Sigmoid colon (tissue), 7 donors: ENCODE measurements around the gene MCTP1. TPM values are rescaled to one million over a fixed set of nuclear protein-coding genes. Genes with fewer than 3 reads are reported as not detected.

Experiments used
- DNase-seq: peaks from one replicate; pipeline ENCODE4 v3.0.0-alpha.2; 2019
- H3K27ac ChIP-seq, 4 donors: fragments of 200-600 bp; sonication (generic); one replicate each; pipeline ENCODE4 v1.5.1; 2016 to 2019; ENCODE audit warnings: mild to moderate bottlenecking in 1 of 4
- H3K27me3 ChIP-seq, 3 donors: fragments of 200-600 bp; sonication (generic); one replicate each; pipeline ENCODE4 v1.5.1; 2019; ENCODE audit warnings: mild to moderate bottlenecking in 1 of 3
- H3K36me3 ChIP-seq, 4 donors: fragments of 200-600 bp; sonication (generic); one replicate each; pipeline ENCODE4 v1.5.1; 2016 to 2019
- H3K4me1 ChIP-seq, 4 donors: fragments of 200-600 bp; sonication (generic); one replicate each; pipeline ENCODE4 v1.5.1; 2017 to 2019
- H3K4me3 ChIP-seq, 4 donors: fragments of 200-600 bp; sonication (generic); one replicate each; pipeline ENCODE4 v1.5.1; 2017 to 2019; ENCODE audit warnings: mild to moderate bottlenecking in 2 of 4, moderate library complexity in 1 of 4
- H3K9me3 ChIP-seq, 4 donors: fragments of 200-600 bp in 3 of 4; sonication (generic) in 3 of 4; one replicate each; pipeline versions ENCODE4 v1.5.1 to v1.6.1; 2013 to 2019
- CTCF ChIP-seq, 4 experiments: fragments of 450-650 bp in 3 of 4; fragments of 200-600 bp in 1 of 4; IDR thresholded peaks; one replicate each; pipeline ENCODE4 v1.5.1; 2016 to 2019; ENCODE audit warnings: antibody characterized with exemption in 4 of 4, mild to moderate bottlenecking in 3 of 4, moderate library complexity in 2 of 4
- EP300 ChIP-seq, 4 donors: sonication (generic); formaldehyde crosslinking; IDR thresholded peaks; one replicate each; pipeline ENCODE4 v1.6.1; 2017; ENCODE audit warnings: antibody characterized with exemption in 4 of 4
- POLR2A ChIP-seq, 2 donors: fragments of 450-650 bp; IDR thresholded peaks; one replicate each; pipeline ENCODE4 v1.6.1; 2016; ENCODE audit warnings: antibody characterized with exemption in 2 of 2, mild to moderate bottlenecking in 2 of 2, moderate library complexity in 2 of 2
- POLR2AphosphoS5 ChIP-seq, 4 donors: sonication (generic); formaldehyde crosslinking; IDR thresholded peaks; one replicate each; pipeline ENCODE4 v1.6.1; 2017; ENCODE audit warnings: antibody characterized with exemption in 4 of 4
- WGBS, 2 donors: extraction: QIAGEN DNeasy Blood & Tissue Kit; methylation state at CpG; one replicate each; pipeline ENCODE4 v1.1.7; 2013; 5-methylcytosine and 5-hydroxymethylcytosine counted together
- intact Hi-C: fragments of 100-400 bp; cut with DNase I; formaldehyde crosslinking; loops from one replicate; pipeline ENCODE4 v1.15.1; 2023
- polyA plus RNA-seq, 3 donors: library from polyadenylated mRNA; stranded (reverse); fragments of 200-250 nt; gene quantifications; one replicate each; pipeline ENCODE4 v1.2.3, GENCODE V29; 2013
- total RNA-seq, 4 donors: library from RNA; depleted of rRNA; stranded (reverse); fragments of >200 nt; gene quantifications; one replicate each; pipeline ENCODE4 v1.1.0, GENCODE V29; 2016
- donor health status: healthy with polysubstance abuse.
- donor health status: Bipolar disorder and iron deficiency.
- donor health status: healthy.

Gene MCTP1
- total and polyA plus RNA-seq, 7 donors, result 2.1 to 20.5 (median 12.5) TPM

GRCh38 chr5:95029569-95030366 is 255.1 kb downstream of the MCTP1 start:
- Histone ChIP-seq H3K9me3 (peaks cover 0 to 2% (median 0%) of the 10 kb centered on the region in 4 donors), H3K27me3 (no peaks in the 10 kb centered on the region), H3K4me1 (no peaks in the 10 kb centered on the region), H3K4me3 (no peak overlapping the region), H3K27ac (no peak overlapping the region), H3K36me3 (no peaks in the 10 kb centered on the region)
- TF ChIP-seq POLR2AphosphoS5 (IDR thresholded peaks at IDR 0.05) (no peak), CTCF (IDR thresholded peaks at IDR 0.05) (no peak), EP300 (IDR thresholded peaks at IDR 0.05) (no peak), POLR2A (IDR thresholded peaks at IDR 0.05) (no peak)
- DNase-seq, result no peak
- WGBS, 2 donors, result 79 to 85% methylated on average over 9 of the region's 9 CpGs
- intact Hi-C loops, result no loop called here

- TF ChIP-seq CTCF (IDR thresholded peaks at IDR 0.05) (no peak), POLR2A (IDR thresholded peaks at IDR 0.05) (no peak), EP300 (IDR thresholded peaks at IDR 0.05) (no peak), POLR2AphosphoS5 (IDR thresholded peaks at IDR 0.05) (no peak)
- Histone ChIP-seq H3K9me3 (no peaks in the 10 kb centered on the region), H3K27ac (no peak overlapping the region), H3K36me3 (no peaks in the 10 kb centered on the region), H3K4me3 (no peak overlapping the region), H3K27me3 (no peaks in the 10 kb centered on the region), H3K4me1 (no peaks in the 10 kb centered on the region)
- WGBS, 2 donors, result 33 to 54% methylated on average over 3 of the region's 3 CpGs
- DNase-seq, result no peak
- intact Hi-C loops, result no loop called here
These were observed 257.1 kb downstream of the MCTP1 start for GRCh38 chr5:95027775-95028174.

GRCh38 chr5:95027151-95027721 is 257.7 kb downstream of the MCTP1 start:
- H3K36me3 ChIP-seq, result no peaks in the 10 kb centered on the region
- no peak for DNase-seq
- no peaks in the 10 kb centered on the region for H3K9me3 ChIP-seq
- TF ChIP-seq EP300 (IDR thresholded peaks at IDR 0.05) (no peak), POLR2A (IDR thresholded peaks at IDR 0.05) (no peak), CTCF (IDR thresholded peaks at IDR 0.05) (no peak), POLR2AphosphoS5 (IDR thresholded peaks at IDR 0.05) (no peak)
- intact Hi-C loops, result no loop called here
- WGBS, 2 donors, result 48 to 76% methylated on average over 5 of the region's 5 CpGs
- H3K4me3 ChIP-seq, result no peak overlapping the region
- H3K27ac ChIP-seq, result no peak overlapping the region
- H3K27me3 ChIP-seq, result no peaks in the 10 kb centered on the region
- no peaks in the 10 kb centered on the region for H3K4me1 ChIP-seq

- no peak overlapping the region for H3K27ac ChIP-seq
- intact Hi-C loops, result no loop called here
- no peaks in the 10 kb centered on the region for H3K4me1 ChIP-seq
- WGBS, 2 donors, result 83 to 85% methylated on average over 2 of the region's 2 CpGs
- no peak for TF ChIP-seq EP300 (IDR thresholded peaks at IDR 0.05)
- no peak for TF ChIP-seq CTCF (IDR thresholded peaks at IDR 0.05)
- TF ChIP-seq POLR2A (IDR thresholded peaks at IDR 0.05), result no peak
- DNase-seq, result no peak
- no peaks in the 10 kb centered on the region for H3K27me3 ChIP-seq
- no peaks in the 10 kb centered on the region for H3K9me3 ChIP-seq
- H3K4me3 ChIP-seq, result no peak overlapping the region
- H3K36me3 ChIP-seq, result no peaks in the 10 kb centered on the region
These were observed 258.2 kb downstream of the MCTP1 start for GRCh38 chr5:95026718-95027117.
